ENCODE results near the gene GOLGA5. TPM values are rescaled to one million over a fixed set of nuclear protein-coding genes. Genes with fewer than 3 reads are reported as not detected.
"Not testable (repeated sequence)": the region's sequence is repeated elsewhere in the genome, so short reads cannot be mapped to it uniquely, and the experiment has no call there.

Gene GOLGA5, protein sequence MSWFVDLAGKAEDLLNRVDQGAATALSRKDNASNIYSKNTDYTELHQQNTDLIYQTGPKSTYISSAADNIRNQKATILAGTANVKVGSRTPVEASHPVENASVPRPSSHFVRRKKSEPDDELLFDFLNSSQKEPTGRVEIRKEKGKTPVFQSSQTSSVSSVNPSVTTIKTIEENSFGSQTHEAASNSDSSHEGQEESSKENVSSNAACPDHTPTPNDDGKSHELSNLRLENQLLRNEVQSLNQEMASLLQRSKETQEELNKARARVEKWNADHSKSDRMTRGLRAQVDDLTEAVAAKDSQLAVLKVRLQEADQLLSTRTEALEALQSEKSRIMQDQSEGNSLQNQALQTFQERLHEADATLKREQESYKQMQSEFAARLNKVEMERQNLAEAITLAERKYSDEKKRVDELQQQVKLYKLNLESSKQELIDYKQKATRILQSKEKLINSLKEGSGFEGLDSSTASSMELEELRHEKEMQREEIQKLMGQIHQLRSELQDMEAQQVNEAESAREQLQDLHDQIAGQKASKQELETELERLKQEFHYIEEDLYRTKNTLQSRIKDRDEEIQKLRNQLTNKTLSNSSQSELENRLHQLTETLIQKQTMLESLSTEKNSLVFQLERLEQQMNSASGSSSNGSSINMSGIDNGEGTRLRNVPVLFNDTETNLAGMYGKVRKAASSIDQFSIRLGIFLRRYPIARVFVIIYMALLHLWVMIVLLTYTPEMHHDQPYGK
- 26.6 TPM for total RNA-seq

- Histone ChIP-seq H3K9me3 (ENCODE audit: control insufficient read depth in 3 of 3, low read length in 3 of 3) (peaks cover 0 to 2% (median 0%) of the 10 kb centered on the region in 3 donors), H3K4me3 (ENCODE audit: low read length in 3 of 3) (peak within 1 kb of the TSS; percentile 96 to 98 (median 98)), H3K27ac (ENCODE audit: low read depth, low read length) (peak within 1 kb of the TSS; percentile 88), H3K9ac (ENCODE audit: low read depth in 1 of 3, low read length in 3 of 3) (peak within 1 kb of the TSS; percentile 96 to 98 (median 96)), H3K4me1 (ENCODE audit: control insufficient read depth in 3 of 3, insufficient read depth in 3 of 3, low read length in 3 of 3) (peaks cover 15 to 22% (median 22%) of the 10 kb centered on the region in 3 donors), H3K36me3 (ENCODE audit: control insufficient read depth in 3 of 3, insufficient read depth in 3 of 3, low read length in 3 of 3) (peaks cover 3 to 16% (median 14%) of the 10 kb centered on the region in 3 donors), H3K27me3 (ENCODE audit: control insufficient read depth in 3 of 3, insufficient read depth in 3 of 3, low read length in 3 of 3) (no peaks in the 10 kb centered on the region)
Observed at GRCh38 chr14:92793709-92794546, at the start of gene GOLGA5. Gene GOLGA5 (plus strand): TSS chr14:92794305. CDS start chr14:92797438, 3,133 bp downstream.

DNA sequence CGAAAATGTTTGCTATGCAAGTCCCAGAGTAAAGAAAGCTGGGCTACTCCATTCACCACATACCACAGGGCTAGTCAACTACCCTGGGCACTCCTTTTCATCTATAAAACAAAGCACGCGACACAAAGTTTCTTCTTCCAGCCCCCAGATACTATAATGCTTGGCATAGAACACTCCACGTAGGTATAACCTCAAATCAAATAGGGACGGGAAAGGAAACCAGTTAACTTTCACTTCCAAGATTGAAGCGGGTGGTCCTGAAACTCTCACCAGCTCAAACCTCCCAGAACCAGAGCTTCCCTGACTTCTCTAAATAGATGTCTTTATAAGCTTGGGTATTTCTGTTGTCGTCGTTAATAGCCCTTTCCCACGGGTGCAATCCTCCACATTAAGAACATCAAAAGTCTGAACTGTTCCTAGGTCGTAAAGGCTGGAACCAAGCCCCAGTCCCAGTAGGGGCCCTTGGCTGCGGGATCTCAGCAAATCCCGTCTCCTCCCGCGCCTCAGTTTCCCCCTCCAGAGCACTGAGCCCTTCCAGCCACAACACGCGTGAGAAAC, 46.3 kb upstream of the GOLGA5 start:
- Histone ChIP-seq H3K4me3 (ENCODE audit: low read length in 3 of 3) (peak overlapping the region; percentile 87 to 97 (median 93)), H3K27me3 (ENCODE audit: control insufficient read depth in 3 of 3, insufficient read depth in 3 of 3, low read length in 3 of 3) (no peaks in the 10 kb centered on the region), H3K9ac (ENCODE audit: low read depth in 1 of 3, low read length in 3 of 3) (peak overlapping the region; percentile 94 to 99 (median 98)), H3K4me1 (ENCODE audit: control insufficient read depth in 3 of 3, insufficient read depth in 3 of 3, low read length in 3 of 3) (peaks cover 5 to 15% (median 7%) of the 10 kb centered on the region in 3 donors), H3K9me3 (ENCODE audit: control insufficient read depth in 3 of 3, low read length in 3 of 3) (no peaks in the 10 kb centered on the region), H3K27ac (ENCODE audit: low read depth, low read length) (peak overlapping the region; percentile 94), H3K36me3 (ENCODE audit: control insufficient read depth in 3 of 3, insufficient read depth in 3 of 3, low read length in 3 of 3) (peaks cover 0 to under 1% (median under 1%) of the 10 kb centered on the region in 3 donors)

- H3K27ac ChIP-seq (ENCODE audit: low read depth, low read length): peak within 1 kb of the TSS; percentile 94
- no peaks in the 10 kb centered on the region for H3K9me3 ChIP-seq (ENCODE audit: control insufficient read depth in 3 of 3, low read length in 3 of 3)
- no peaks in the 10 kb centered on the region for H3K36me3 ChIP-seq (ENCODE audit: control insufficient read depth in 3 of 3, insufficient read depth in 3 of 3, low read length in 3 of 3)
- peak within 1 kb of the TSS; percentile 94 to 99 (median 98) for H3K9ac ChIP-seq (ENCODE audit: low read depth in 1 of 3, low read length in 3 of 3)
- H3K27me3 ChIP-seq (ENCODE audit: control insufficient read depth in 3 of 3, insufficient read depth in 3 of 3, low read length in 3 of 3): no peaks in the 10 kb centered on the region
- H3K4me3 ChIP-seq (ENCODE audit: low read length in 3 of 3): peak within 1 kb of the TSS; percentile 87 to 97 (median 93)
- peaks cover 5 to 15% (median 7%) of the 10 kb centered on the region in 3 donors for H3K4me1 ChIP-seq (ENCODE audit: control insufficient read depth in 3 of 3, insufficient read depth in 3 of 3, low read length in 3 of 3)
Observed at GRCh38 chr14:92748259-92749016, 45.7 kb upstream of the GOLGA5 start, which contains the start of gene LGMN. Gene LGMN (minus strand): TSS chr14:92748627. CDS start chr14:92732786, 15,841 bp downstream.

DNA sequence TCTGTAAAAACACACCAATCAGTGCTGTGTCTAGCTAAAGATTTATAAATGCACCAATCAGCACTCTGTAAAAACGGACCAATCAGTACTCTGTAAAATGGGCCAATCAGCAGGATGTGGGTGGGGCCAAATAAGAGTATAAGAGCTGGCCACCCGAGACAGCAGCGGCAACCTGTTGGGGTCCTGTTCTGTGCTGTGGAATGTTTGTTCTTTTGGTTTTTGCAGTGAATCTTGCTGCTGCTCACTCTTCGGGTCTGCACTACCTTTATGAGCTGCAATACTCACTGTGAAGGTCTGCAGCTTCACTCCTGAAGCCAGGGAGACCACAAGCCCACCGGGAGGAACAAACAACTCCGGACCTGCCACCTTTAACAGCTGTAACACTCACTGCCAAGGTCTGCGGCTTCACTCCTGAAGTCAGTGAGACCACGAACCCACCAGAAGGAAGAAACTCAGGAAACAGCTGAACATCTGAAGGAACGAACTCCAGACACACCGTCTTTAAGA, 43.8 kb upstream of the GOLGA5 start:
- peaks cover 5 to 15% (median 7%) of the 10 kb centered on the region in 3 donors for H3K4me1 ChIP-seq (ENCODE audit: control insufficient read depth in 3 of 3, insufficient read depth in 3 of 3, low read length in 3 of 3)
- not testable (repeated sequence) for H3K9me3 ChIP-seq (ENCODE audit: control insufficient read depth in 3 of 3, low read length in 3 of 3); H3K4me3 ChIP-seq (ENCODE audit: low read length in 3 of 3); H3K27ac ChIP-seq (ENCODE audit: low read depth, low read length); H3K36me3 ChIP-seq (ENCODE audit: control insufficient read depth in 3 of 3, insufficient read depth in 3 of 3, low read length in 3 of 3); H3K9ac ChIP-seq (ENCODE audit: low read depth in 1 of 3, low read length in 3 of 3); H3K27me3 ChIP-seq (ENCODE audit: control insufficient read depth in 3 of 3, insufficient read depth in 3 of 3, low read length in 3 of 3)

- no peak overlapping the region for H3K27ac ChIP-seq (ENCODE audit: low read depth, low read length)
Observed at GRCh38 chr14:92750994-92751400, 43.1 kb upstream of the GOLGA5 start.

DNA sequence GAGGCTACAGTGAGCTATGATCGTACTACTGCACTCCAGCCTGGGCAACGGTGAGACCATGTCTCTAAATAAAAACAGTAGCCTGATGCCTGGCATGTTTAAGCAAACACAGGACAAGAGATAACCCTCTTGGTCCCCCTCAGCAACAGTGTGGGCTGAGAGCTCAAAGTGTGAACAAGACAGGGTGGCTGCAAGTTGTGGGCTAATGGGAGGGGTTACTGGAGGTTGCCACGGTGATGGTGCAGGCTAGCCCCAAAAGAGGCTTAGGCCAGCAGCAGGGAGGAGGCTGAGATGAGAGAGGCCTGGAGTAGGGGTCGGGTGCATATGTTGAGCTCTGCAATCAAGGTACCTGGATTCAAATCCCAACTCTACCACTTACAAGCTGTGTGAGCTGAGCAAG, 42.3 kb upstream of the GOLGA5 start:
- Histone ChIP-seq H3K27ac (ENCODE audit: low read depth, low read length) (no peak overlapping the region), H3K4me1 (ENCODE audit: control insufficient read depth in 3 of 3, insufficient read depth in 3 of 3, low read length in 3 of 3) (peaks cover 5 to 15% (median 7%) of the 10 kb centered on the region in 3 donors), H3K27me3 (ENCODE audit: control insufficient read depth in 3 of 3, insufficient read depth in 3 of 3, low read length in 3 of 3) (no peaks in the 10 kb centered on the region), H3K4me3 (ENCODE audit: low read length in 3 of 3) (no peak overlapping the region), H3K36me3 (ENCODE audit: control insufficient read depth in 3 of 3, insufficient read depth in 3 of 3, low read length in 3 of 3) (no peaks in the 10 kb centered on the region), H3K9ac (ENCODE audit: low read depth in 1 of 3, low read length in 3 of 3) (no peak overlapping the region), H3K9me3 (ENCODE audit: control insufficient read depth in 3 of 3, low read length in 3 of 3) (no peaks in the 10 kb centered on the region)

More at GRCh38 chr14:92750994-92751400, 43.1 kb upstream of the GOLGA5 start:
- Histone ChIP-seq H3K27me3 (ENCODE audit: control insufficient read depth in 3 of 3, insufficient read depth in 3 of 3, low read length in 3 of 3) (no peaks in the 10 kb centered on the region), H3K4me3 (ENCODE audit: low read length in 3 of 3) (no peak overlapping the region), H3K9me3 (ENCODE audit: control insufficient read depth in 3 of 3, low read length in 3 of 3) (no peaks in the 10 kb centered on the region), H3K36me3 (ENCODE audit: control insufficient read depth in 3 of 3, insufficient read depth in 3 of 3, low read length in 3 of 3) (no peaks in the 10 kb centered on the region), H3K4me1 (ENCODE audit: control insufficient read depth in 3 of 3, insufficient read depth in 3 of 3, low read length in 3 of 3) (peaks cover 5 to 15% (median 7%) of the 10 kb centered on the region in 3 donors), H3K9ac (ENCODE audit: low read depth in 1 of 3, low read length in 3 of 3) (no peak overlapping the region)

DNA sequence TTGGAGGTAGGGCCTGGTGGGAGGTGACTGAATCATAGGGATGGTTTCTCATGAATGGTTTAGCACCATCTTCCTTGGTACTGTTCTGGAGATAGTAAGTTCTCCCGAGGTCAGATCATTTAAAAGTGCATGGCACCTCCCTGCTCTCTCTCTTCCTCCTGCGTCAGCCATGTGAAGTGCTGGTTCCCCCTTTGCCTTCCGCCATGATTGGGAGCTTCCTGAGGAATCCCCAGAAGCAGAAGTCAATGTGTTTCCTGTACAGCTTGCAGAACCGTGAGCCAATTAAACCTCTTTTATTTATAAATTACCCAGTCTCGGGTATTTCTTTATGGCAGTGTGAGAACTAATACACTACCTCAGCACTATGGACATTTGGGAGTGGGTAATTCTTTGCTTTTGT, 40.9 kb upstream of the GOLGA5 start:
- no peaks in the 10 kb centered on the region for H3K36me3 ChIP-seq (ENCODE audit: control insufficient read depth in 3 of 3, insufficient read depth in 3 of 3, low read length in 3 of 3)
- no peaks in the 10 kb centered on the region for H3K27me3 ChIP-seq (ENCODE audit: control insufficient read depth in 3 of 3, insufficient read depth in 3 of 3, low read length in 3 of 3)
- H3K27ac ChIP-seq (ENCODE audit: low read depth, low read length): no peak overlapping the region
- peaks cover 0 to 1% (median 0%) of the 10 kb centered on the region in 3 donors for H3K4me1 ChIP-seq (ENCODE audit: control insufficient read depth in 3 of 3, insufficient read depth in 3 of 3, low read length in 3 of 3)
- no peak overlapping the region for H3K9ac ChIP-seq (ENCODE audit: low read depth in 1 of 3, low read length in 3 of 3)
- H3K9me3 ChIP-seq (ENCODE audit: control insufficient read depth in 3 of 3, low read length in 3 of 3): no peaks in the 10 kb centered on the region
- H3K4me3 ChIP-seq (ENCODE audit: low read length in 3 of 3): no peak overlapping the region

DNA sequence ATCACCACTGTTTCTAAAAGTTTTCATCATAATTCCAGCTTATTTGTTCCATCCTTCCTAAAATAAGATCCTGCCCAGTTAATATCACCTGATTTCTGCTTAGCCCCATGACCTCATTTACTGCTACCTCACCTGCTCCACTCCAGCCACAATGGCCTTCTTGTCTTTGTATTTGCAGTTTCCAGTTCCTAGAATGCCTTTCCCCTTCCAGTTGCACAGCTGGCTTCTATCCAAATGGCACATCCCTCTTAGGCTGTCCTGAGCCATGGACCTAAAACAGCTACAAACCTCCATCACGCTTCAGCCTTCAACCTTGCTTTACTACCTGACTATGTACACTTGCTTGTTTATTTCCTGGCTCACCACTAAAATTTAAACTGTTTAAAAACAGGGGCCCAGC, 39.1 kb upstream of the GOLGA5 start:
- Histone ChIP-seq H3K4me3 (ENCODE audit: low read length in 3 of 3) (no peak overlapping the region), H3K4me1 (ENCODE audit: control insufficient read depth in 3 of 3, insufficient read depth in 3 of 3, low read length in 3 of 3) (no peaks in the 10 kb centered on the region), H3K9me3 (ENCODE audit: control insufficient read depth in 3 of 3, low read length in 3 of 3) (no peaks in the 10 kb centered on the region), H3K9ac (ENCODE audit: low read depth in 1 of 3, low read length in 3 of 3) (no peak overlapping the region), H3K27me3 (ENCODE audit: control insufficient read depth in 3 of 3, insufficient read depth in 3 of 3, low read length in 3 of 3) (no peaks in the 10 kb centered on the region), H3K27ac (ENCODE audit: low read depth, low read length) (no peak overlapping the region), H3K36me3 (ENCODE audit: control insufficient read depth in 3 of 3, insufficient read depth in 3 of 3, low read length in 3 of 3) (no peaks in the 10 kb centered on the region)

Measured in skeletal muscle tissue (tissue), 4 donors.